Measurements from ENCODE around the gene SNU13.
"Not testable (repeated sequence)": the region's sequence is repeated elsewhere in the genome, so short reads cannot be mapped to it uniquely, and the experiment has no call there.

The SNU13 gene

GRCh38 chr22:41638748-41639147 is 49.9 kb downstream of the SNU13 start:
- DNase-seq (ENCODE audit: low read depth): no peak

- DNase-seq (ENCODE audit: low read depth): no peak
These were observed 50.5 kb downstream of the SNU13 start for GRCh38 chr22:41638124-41638523.

GRCh38 chr22:41637623-41638022 is 51.0 kb downstream of the SNU13 start:
- not testable (repeated sequence) for DNase-seq (ENCODE audit: low read depth)

GRCh38 chr22:41636467-41636866 is 52.2 kb downstream of the SNU13 start:
- DNase-seq (ENCODE audit: low read depth): no peak

- DNase-seq (ENCODE audit: low read depth): not testable (repeated sequence)
These were observed 54.1 kb downstream of the SNU13 start for GRCh38 chr22:41634610-41635009.

GRCh38 chr22:41631615-41632014 is 57.1 kb downstream of the SNU13 start:
- DNase-seq (ENCODE audit: low read depth): not testable (repeated sequence)

- DNase-seq (ENCODE audit: low read depth): not testable (repeated sequence)
These were observed 57.6 kb downstream of the SNU13 start for GRCh38 chr22:41631115-41631514.

GRCh38 chr22:41625577-41625976 is 63.1 kb downstream of the SNU13 start:
- no peak for DNase-seq (ENCODE audit: low read depth)

Measured in activated T-cell treated with anti-CD3 and anti-CD28 coated beads for 24 hours (primary cell).